Activated CD4-positive, alpha-beta T cell treated with anti-CD3 and anti-CD28 coated beads, Interleukin-2, Interleukin-6, amounts not matched to agents 100 ng/mL and 50 ng/mL, durations not matched to agents 16 hours and 8 hours (primary cell): Measurements from ENCODE around the gene ADA.
"Not testable (repeated sequence)": the region's sequence is repeated elsewhere in the genome, so short reads cannot be mapped to it uniquely, and the experiment has no call there.

Experiments
- DNase-seq: peaks from one replicate; pipeline ENCODE4 v3.0.0-alpha.2; 2020

The ADA gene

DNA sequence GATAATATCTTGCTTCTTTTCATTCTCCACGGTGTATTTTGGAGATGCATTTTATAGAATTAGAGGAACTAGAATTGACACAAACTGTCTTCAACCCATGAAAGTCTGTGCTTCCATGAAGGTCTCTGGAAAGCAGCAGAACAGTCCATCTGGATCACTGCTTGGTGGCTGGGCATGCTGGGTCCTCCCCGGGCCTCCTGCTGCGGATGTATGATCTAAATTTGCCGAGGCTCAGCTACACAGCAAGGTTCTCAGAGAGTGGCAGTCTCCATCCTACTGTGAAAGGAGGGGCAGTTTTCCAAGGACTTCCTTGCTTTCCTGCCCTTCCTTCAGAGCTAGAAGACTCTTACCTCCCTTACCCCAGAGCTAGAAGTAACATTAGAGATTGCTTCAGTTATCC is 54.0 kb downstream of the ADA start:
- no peak for DNase-seq

DNA sequence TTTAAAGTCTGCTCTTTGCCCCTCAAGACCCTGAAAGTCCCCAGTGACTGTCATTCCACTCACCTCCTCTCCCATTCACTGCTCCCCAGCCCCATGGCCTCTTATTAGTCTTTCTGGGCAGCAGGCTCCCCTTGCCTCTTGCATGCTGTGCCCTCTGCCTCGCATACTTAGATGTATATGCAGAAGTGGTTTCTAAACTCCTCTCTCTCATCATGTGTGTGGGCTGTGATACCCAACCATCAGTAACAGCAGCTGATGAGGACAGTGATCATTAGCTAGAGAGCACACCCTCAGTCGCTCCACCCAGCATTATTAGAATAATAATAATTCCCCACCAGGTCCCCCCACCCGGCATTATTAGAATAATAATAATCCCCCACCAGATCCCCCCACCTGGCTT is 54.6 kb downstream of the ADA start:
- DNase-seq, result no peak

- DNase-seq, result no peak
Observed at GRCh38 chr20:44596010-44596409, 55.5 kb downstream of the ADA start.

GRCh38 chr20:44594730-44595129 is 56.8 kb downstream of the ADA start:
- DNase-seq, result peak; percentile 29

DNA sequence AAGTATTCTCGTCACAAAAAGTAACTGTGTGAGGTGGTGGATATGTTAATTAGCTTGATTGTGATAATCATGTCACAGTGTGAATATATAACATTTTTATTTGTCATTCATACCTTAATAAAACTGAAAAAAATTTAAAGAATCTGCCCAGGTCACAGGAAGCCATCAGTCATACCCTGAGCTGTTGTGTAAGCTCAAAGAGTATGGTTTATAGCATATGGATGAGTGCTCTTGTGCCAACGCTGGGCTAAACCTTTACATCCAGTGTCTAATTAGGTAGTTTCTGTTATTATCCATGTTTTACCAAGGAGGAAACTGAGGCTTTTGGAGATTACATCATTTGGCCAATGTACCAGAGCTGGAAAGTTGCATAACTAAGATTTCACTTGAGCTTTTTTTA is 57.7 kb downstream of the ADA start:
- no peak for DNase-seq

- DNase-seq, result no peak
Observed at GRCh38 chr20:44592366-44592765, 59.1 kb downstream of the ADA start.

DNA sequence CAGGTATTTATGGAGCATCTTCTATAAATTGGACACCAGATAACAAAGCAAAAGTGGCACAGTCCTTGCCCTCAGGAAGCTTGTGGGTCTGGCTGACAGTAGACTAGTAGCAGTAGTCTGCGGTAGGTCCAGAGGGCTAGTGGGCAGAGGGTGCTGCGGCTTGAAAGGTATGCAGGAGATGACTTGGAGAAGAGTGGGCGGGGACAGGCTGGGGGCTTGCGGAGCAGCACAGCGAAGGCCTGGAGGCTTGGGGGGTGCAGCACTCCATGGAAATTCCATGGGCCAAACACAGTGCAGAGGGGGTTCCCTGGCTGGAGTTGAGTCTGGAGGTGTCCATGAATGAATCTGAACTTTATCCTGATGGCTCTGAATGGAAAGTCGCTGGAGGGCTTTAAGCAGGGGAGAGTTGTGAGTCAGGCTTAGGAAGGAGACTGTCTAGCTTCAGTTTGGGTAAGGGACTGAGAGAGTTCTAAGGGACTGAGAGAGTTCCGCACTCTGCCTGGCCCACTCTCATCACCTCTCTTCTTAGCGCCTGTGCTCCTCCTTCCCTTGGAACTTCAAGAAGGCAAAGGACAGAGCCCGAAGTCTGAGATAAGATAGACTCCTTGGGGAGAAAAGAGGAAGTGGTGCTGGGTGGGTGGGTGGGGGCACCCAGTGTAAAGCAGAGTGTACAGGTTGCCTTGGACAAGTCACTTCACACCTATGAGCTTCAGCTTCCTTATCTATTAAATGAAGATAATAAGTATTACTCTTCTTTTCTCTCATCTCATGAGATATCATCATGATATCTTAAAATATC is 60.3 kb downstream of the ADA start:
- no peak for DNase-seq

DNA sequence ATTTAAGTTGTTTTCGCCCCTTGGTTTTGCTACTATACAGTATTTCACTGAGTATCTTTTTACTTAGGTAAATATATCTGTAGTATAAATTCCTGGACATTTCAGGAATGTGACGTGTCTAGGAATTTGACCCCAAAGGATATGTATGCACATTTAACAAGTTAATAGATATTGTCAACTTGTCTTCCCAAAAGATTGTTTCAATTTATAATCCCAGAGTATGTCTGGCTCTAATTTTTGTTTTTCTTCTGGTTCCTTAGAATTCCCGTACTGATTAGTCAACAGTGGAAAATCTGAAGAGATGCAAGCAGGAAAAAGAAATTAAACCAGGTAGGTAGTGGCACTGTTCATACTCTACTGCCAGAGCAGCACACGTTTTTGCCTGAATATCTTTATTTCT is 62.0 kb downstream of the ADA start:
- no peak for DNase-seq

GRCh38 chr20:44588321-44588720 is 63.2 kb downstream of the ADA start:
- not testable (repeated sequence) for DNase-seq

GRCh38 chr20:44587035-44587980 is 64.2 kb downstream of the ADA start:
- DNase-seq, result no peak

GRCh38 chr20:44586289-44586911 is 65.1 kb downstream of the ADA start:
- DNase-seq, result peak; percentile 15

GRCh38 chr20:44585057-44585963 is 66.2 kb downstream of the ADA start:
- DNase-seq, result no peak

DNA sequence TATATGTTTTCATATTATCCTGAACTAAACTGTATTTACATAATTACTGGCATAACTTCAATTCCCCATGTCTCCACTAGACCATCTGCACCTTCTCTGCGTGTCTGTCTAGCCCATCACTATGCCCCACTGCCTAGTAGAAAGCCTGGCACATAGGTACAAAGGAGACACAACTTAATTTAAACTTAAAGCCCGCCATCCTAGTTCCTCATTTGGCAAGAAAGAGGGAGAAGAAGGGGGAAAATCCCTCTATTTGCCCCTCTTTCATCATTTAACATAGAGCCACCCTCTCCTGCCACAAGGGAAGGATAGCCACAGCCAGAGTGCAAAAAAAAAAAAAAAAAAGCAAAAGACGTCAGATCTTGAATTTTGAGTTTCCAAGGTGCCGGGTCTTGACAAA is 67.3 kb downstream of the ADA start:
- no peak for DNase-seq

GRCh38 chr20:44583157-44583556 is 68.3 kb downstream of the ADA start:
- DNase-seq, result no peak

DNA sequence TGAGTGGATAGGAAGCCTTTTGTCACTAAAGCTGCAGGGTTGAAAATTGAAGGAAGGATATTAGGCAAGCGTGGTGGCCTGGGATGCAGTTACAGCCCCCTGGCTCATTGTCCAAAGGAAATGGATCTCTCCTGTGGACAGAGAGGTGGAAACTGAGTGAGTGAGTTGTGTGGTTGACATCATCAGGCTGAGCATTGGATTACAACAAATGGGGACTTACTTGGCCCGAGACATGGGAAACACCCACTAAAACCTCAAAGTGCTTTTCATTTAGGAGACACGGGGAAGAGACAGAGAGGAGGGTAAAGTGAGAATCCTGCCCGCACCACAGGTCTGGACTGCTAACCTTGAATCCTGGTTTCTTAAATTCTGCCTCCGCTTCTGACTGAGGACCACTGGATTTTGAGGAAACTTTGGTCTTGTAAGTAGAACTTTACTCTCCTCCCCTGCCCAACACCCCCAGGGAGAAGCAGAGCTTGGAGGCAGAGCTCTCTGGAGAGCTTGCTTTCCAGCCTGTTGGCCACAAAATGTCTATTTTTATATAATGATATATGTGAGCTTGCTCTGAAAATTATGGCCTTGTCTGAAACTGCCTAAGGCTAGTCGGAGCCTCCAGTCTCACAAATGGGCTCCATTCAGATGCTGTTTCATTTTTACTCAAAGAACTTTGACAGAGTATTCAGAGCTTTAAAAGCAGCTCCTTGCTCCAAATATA is 69.0 kb downstream of the ADA start, which contains the start of gene PKIG:
PKIG (plus strand) TSS at position 269 of the 715 bp plus-strand sequence. CDS start 31,978 bp downstream, outside the sequence.
- DNase-seq, result no peak

DNA sequence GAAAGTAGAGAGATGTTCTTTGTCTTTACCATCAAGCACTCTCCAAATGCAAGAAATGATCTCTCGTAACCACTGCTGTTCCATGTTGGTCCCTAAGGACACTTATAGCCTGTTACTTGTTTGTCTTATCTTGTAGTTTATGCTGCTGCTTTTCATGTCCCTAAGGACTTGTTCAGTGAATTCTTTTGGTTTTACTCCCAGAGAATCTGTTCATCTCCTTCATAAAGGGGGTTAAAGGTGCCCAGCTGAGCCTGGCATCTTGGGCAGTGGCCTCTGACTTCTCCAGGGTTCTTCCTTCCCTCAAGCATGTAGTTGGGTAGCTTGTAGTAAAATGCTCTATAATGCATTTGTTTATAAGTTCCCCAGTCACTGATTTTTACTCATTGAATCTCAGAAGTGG is 70.0 kb downstream of the ADA start:
- no peak for DNase-seq

- peak; percentile 49 for DNase-seq
Observed at GRCh38 chr20:44580581-44581268, 70.8 kb downstream of the ADA start.

DNA sequence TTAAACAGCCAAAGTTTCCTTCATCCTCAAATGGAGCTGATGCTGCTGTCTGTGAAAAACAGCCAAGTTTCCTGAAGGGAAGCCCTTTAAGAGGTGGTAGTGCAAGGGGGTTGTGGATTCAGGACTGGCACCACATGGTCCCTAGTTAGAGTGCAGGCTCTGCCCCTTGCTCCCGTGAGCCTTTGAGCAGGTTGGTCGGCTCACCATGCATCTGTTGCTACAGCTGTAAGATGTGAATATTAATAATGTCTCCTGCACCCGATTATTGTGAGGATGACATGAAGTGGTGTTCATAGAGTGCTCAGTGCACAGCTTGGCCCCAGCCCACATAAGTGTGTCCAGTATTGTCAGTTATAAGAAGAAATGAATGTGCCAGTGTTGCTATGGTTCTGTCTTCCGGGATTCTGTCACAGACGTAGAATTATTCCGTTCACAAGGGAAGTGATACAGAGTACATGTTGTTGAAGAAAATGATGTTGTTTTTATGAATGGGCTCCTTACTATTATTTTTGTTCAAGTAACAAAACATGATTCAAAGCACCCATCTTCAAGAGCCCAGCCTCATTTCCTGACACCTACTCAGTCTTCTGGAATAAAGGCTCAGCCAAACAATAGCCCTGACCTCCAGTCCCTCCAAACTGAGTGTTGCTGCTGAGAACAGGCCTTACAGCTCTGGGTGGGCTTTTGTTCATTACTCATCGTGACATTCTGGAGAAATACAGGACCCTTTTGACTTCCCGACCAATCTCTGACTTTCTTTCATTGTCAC is 72.0 kb downstream of the ADA start:
- no peak for DNase-seq

GRCh38 chr20:44576297-44576696 is 75.2 kb downstream of the ADA start:
- DNase-seq, result no peak

- DNase-seq, result no peak
Observed at GRCh38 chr20:44574372-44574771, 77.1 kb downstream of the ADA start.
